Right lobe of liver (tissue), 6 donors: ENCODE measurements around the gene TCF23. TPM values are rescaled to one million over a fixed set of nuclear protein-coding genes. Genes with fewer than 3 reads are reported as not detected.

Experiments used
- ATAC-seq, 4 donors: fragments of 200-7000 bp; cut with Tn5 transposase; one replicate each; pipeline ENCODE4 v1.9.1; 2020; ENCODE audit warnings: mild to moderate bottlenecking in 4 of 4, moderate library complexity in 4 of 4
- DNase-seq, 3 donors: peaks; one replicate each; pipeline ENCODE4 v3.0.0-alpha.2; 2020
- H3K27ac ChIP-seq, 3 donors: fragments of 200-600 bp; one replicate each; pipeline ENCODE4 v1.8.0; 2022
- H3K27me3 ChIP-seq, 2 donors: fragments of 200-600 bp; one replicate each; pipeline ENCODE4 v1.8.0; 2022
- H3K36me3 ChIP-seq, 4 donors: fragments of 200-600 bp; sonication (generic) in 1 of 4; one replicate each; pipeline versions ENCODE4 v1.5.1 to v1.8.0; 2017 to 2022; ENCODE audit warnings: control low read depth in 1 of 4
- H3K4me1 ChIP-seq, 4 donors: fragments of 200-600 bp; sonication (generic) in 1 of 4; one replicate each; pipeline versions ENCODE4 v1.5.1 to v1.8.0; 2017 to 2022; ENCODE audit warnings: control low read depth in 1 of 4
- H3K4me3 ChIP-seq, 3 donors: fragments of 200-600 bp; one replicate each; pipeline ENCODE4 v1.8.0; 2022
- H3K9me3 ChIP-seq, 4 donors: fragments of 200-600 bp; sonication (generic) in 1 of 4; one replicate each; pipeline versions ENCODE4 v1.5.1 to v1.8.0; 2017 to 2022; ENCODE audit warnings: control low read depth in 1 of 4
- POLR2A ChIP-seq: fragments of 450-650 bp; IDR thresholded peaks from one replicate; pipeline ENCODE4 v1.6.1; 2017; ENCODE audit warnings: antibody characterized with exemption, mild to moderate bottlenecking
- WGBS: methylation state at CpG from one replicate; pipeline ENCODE4 v1.1.6; 2018; ENCODE audit warnings: low coverage, low lambda C conversion rate; ENCODE audit not compliant: insufficient coverage; ENCODE audit errors: missing lambda C conversion rate; 5-methylcytosine and 5-hydroxymethylcytosine counted together
- intact Hi-C, 2 donors: fragments of 100-400 bp; cut with DNase I; formaldehyde crosslinking; loops; one replicate each; pipeline versions ENCODE4 v1.11.2 to v1.14.1; 2022
- total RNA-seq, 6 experiments: library from RNA; depleted of rRNA in 2 of 6; stranded (reverse); fragments of >200 nt in 2 of 6; fragmentation: NEBNext Ultra II Directional in 3 of 6; extraction: Animal tissue kit (Norgen Biotek cat#: 25700) in 3 of 6; gene quantifications; one replicate each; pipeline versions ENCODE4 v1.1.0 to v1.2.4, GENCODE V29; 2016 to 2023
- TF ChIP-seq, protein P1 (sequence below), 4 donors: fragments of 200-600 bp in 3 of 4; fragments of 450-650 bp in 1 of 4; IDR thresholded peaks; one replicate each; pipeline versions ENCODE4 v1.5.1 to v1.8.0; 2016 to 2022; ENCODE audit warnings: antibody characterized with exemption in 4 of 4, mild to moderate bottlenecking in 2 of 4
- donor health status: DM: no; HTN: yes; CAD: no.
- donor health status: DM: no; HTN: no; CAD: no.
- donor health status: DM: no; HTN: no; CAD: no.
- donor health status: DM: no; HTN: yes; CAD: no.
- donor health status: DM: no; HTN: yes; CAD: no.

The TCF23 gene
- total RNA-seq, 6 experiments from 2014 or later, result 0.04 TPM; not detected in 5

DNA sequence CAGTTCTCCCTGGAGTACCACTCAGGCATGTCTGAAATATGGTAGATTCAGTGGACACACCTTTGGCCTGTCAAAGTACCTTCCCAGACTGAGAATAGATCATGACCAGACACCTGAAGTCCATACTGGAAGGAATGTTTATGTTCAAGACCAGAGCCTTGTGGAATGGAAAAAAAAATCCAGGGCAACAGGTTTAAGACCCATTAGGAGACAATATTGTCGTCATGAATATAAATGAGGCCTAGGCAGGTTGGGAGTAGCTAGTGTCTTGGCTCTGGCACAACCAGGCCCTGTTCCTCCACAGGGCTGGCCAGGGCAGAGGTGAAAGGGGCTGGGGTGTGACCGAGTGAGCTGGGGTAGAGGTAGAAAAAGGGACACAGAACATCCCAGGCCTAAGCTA is 49.8 kb downstream of the TCF23 start:
- Histone ChIP-seq H3K4me1 (peaks cover 0 to 8% (median 0%) of the 10 kb centered on the region in 4 donors), H3K27ac (no peak overlapping the region), H3K36me3 (peaks cover 0 to 31% (median 12%) of the 10 kb centered on the region in 4 donors)

DNA sequence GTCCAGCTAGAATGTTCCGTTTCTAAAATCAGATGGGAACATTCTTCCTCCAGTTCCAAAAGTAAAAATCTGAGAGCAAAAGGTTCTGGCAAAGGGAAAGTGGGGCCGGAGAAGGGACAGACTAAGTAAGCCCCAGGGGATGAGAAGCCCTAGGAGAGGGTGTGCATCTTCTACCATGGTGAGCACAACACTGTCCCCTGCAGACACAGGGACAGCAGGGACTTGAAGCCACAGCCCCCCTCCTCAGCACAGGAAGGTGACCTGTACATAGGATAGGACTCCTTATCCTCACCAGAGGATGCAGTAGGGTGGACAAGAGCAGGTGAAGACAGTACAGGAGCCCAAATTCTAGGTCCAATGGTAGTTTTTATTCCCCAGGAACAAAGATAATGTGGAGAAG is 50.4 kb downstream of the TCF23 start:
- Histone ChIP-seq H3K4me1 (peaks cover 0 to 6% (median 0%) of the 10 kb centered on the region in 4 donors), H3K9me3 (no peaks in the 10 kb centered on the region), H3K27ac (no peak overlapping the region), H3K36me3 (peaks cover 0 to 37% (median 18%) of the 10 kb centered on the region in 4 donors), H3K4me3 (no peak overlapping the region), H3K27me3 (no peaks in the 10 kb centered on the region)
- DNase-seq (no peak), ATAC-seq (no peak)
- TF ChIP-seq, protein P1, sequence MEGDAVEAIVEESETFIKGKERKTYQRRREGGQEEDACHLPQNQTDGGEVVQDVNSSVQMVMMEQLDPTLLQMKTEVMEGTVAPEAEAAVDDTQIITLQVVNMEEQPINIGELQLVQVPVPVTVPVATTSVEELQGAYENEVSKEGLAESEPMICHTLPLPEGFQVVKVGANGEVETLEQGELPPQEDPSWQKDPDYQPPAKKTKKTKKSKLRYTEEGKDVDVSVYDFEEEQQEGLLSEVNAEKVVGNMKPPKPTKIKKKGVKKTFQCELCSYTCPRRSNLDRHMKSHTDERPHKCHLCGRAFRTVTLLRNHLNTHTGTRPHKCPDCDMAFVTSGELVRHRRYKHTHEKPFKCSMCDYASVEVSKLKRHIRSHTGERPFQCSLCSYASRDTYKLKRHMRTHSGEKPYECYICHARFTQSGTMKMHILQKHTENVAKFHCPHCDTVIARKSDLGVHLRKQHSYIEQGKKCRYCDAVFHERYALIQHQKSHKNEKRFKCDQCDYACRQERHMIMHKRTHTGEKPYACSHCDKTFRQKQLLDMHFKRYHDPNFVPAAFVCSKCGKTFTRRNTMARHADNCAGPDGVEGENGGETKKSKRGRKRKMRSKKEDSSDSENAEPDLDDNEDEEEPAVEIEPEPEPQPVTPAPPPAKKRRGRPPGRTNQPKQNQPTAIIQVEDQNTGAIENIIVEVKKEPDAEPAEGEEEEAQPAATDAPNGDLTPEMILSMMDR (IDR thresholded peaks at IDR 0.05), result no peak
- TF ChIP-seq POLR2A, result no peak
- intact Hi-C loops, result loop anchor here in 1 of 2 donors (10.0 kb wide), 1 partner anchor 104 kb away; no protein-coding TSS in a partner anchor
- 82% methylated on average over 2 of the region's 2 CpGs for WGBS

More for the DNA sequence above, 49.8 kb downstream of the TCF23 start:
- no peak for TF ChIP-seq POLR2A
- TF ChIP-seq, protein P1 (IDR thresholded peaks at IDR 0.05), result no peak
- WGBS, result 87% methylated on average over 2 of the region's 2 CpGs
- no peak overlapping the region for H3K4me3 ChIP-seq
- DNase-seq (no peak), ATAC-seq (no peak)
- no peaks in the 10 kb centered on the region for H3K9me3 ChIP-seq
- no peaks in the 10 kb centered on the region for H3K27me3 ChIP-seq
- intact Hi-C loops, result loop anchor here in 1 of 2 donors (10.0 kb wide), 1 partner anchor 104 kb away; no protein-coding TSS in a partner anchor

DNA sequence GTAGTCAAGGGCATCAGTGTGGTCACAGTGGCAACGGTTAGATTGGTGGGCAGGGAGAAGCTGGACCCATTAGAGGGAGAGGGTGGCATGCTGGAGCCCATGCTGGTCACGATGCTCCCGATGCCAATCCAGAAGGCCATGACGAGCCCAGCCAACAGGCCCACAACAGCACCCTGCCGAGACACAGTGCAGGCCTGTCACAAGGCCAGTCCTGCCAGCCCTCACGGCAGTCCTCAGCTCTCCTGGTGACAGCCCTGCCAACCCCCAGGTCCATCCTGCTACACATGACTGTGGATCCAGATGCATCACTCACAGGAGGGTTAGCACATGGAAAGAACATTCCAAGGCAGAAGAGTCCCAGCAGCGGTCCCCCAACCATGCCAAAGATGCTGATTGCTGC is 52.9 kb downstream of the TCF23 start:
- peaks cover 0 to 60% (median 28%) of the 10 kb centered on the region in 4 donors for H3K36me3 ChIP-seq
- no peak for ATAC-seq
- 100% methylated on average over 1 of the region's 7 CpGs for WGBS

DNA sequence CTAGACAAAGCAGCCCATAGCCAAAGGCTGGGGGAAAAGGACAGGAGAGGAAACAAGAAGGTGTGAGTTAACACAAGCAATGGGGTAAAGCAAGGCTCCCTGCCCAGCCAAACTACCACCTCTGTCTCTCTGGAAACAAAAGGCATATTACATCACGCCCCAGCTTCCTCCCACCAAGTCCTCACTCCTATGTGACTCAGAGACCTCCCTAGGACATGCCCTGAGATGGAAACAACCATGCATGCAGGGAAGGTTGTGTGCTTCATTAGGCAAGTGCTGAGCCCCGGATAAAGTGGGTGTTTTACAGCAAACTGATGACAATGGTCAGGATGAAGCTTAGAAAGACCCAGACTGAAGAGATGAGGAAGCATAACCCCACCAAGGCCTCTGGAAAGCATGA is 54.0 kb downstream of the TCF23 start:
- DNase-seq (no peak), ATAC-seq (no peak)
- intact Hi-C loops, result no loop called here
- Histone ChIP-seq H3K4me3 (no peak overlapping the region), H3K36me3 (peaks cover 0 to 72% (median 28%) of the 10 kb centered on the region in 4 donors), H3K27ac (no peak overlapping the region), H3K27me3 (no peaks in the 10 kb centered on the region), H3K4me1 (no peaks in the 10 kb centered on the region), H3K9me3 (no peaks in the 10 kb centered on the region)
- TF ChIP-seq, protein P1 (IDR thresholded peaks at IDR 0.05), result no peak
- TF ChIP-seq POLR2A, result no peak
- WGBS, result 91% methylated on average over 2 of the region's 2 CpGs

More for the DNA sequence above, 52.9 kb downstream of the TCF23 start:
- no peaks in the 10 kb centered on the region for H3K4me1 ChIP-seq
- DNase-seq, result no peak
- no peak overlapping the region for H3K27ac ChIP-seq
- intact Hi-C loops, result no loop called here
- H3K4me3 ChIP-seq, result no peak overlapping the region
- TF ChIP-seq, protein P1 (IDR thresholded peaks at IDR 0.05), result no peak
- TF ChIP-seq POLR2A, result no peak
- H3K27me3 ChIP-seq, result no peaks in the 10 kb centered on the region
- H3K9me3 ChIP-seq, result no peaks in the 10 kb centered on the region
